HG03439 (cell line): ENCODE results near the gene GNPTAB.
"Not testable (repeated sequence)": the region's sequence is repeated elsewhere in the genome, so short reads cannot be mapped to it uniquely, and the experiment has no call there.

Source experiments
- ATAC-seq: cut with Tn5 transposase; IDR thresholded peaks from one replicate; pipeline ENCODE4 v1.9.1; 2021; ENCODE audit warnings: mild to moderate bottlenecking, moderate library complexity; ENCODE audit not compliant: unreplicated experiment

The GNPTAB gene

DNA sequence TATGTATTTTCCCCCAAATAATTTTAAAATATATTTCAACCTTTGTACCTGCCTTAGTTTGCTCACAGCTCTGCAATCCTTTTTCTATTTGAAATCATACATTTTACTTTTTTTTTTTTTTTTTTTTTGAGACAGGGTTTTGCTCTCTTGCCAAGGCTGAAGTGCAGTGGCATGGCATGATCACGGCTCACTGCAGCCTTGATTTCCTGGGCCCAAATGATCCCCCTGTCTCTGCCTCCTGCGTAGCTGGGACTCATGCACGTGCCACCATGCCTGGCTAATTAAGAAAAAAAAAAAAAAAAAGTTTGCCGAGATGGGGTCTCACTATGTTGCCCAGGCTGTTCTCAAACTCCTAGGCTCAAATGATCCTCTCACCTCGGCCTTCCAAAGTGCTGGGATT lies 90.2 kb downstream of the GNPTAB start:
- ATAC-seq, result no peak

DNA sequence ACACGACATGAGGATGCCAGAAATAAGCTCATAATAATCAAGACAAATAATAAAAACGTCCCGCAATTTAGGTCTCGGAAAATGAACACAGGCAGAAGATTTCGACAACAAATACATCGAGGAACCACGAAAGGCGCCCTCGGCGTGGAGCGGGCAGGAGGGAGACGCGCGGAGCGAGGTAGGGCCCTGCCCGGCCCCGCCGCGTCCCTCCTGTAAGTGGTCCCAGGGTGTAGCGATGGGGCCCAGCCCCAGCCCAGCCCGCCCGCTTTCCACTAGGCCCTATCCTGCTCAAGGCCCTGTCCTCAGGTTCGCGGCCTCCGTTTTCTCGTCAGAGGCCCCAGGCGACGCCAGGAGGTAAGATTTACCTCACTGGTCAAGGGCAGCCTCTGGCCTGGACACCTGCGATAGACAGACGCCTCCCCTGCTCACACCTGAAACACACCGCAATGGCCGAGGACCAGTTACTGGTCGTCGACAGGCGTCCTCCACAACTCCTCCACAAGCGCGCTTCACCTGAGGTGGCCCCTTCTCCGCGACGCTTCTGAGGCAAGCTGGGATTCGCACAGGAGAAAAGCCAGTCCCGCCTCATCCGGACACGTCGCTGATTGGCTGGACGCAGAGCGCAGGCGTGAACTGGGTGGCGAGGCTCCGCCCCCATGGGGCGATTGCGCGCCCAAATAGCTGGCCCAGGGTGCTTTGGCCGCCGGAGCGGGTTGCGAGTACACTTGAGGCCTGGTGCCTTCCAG lies 91.7 kb downstream of the GNPTAB start, which contains the start of gene SYCP3:
TSS of gene SYCP3 (minus strand) at position 543 of the 746 bp plus-strand sequence. CDS start 1,527 bp downstream, outside the sequence.
- no peak for ATAC-seq

DNA sequence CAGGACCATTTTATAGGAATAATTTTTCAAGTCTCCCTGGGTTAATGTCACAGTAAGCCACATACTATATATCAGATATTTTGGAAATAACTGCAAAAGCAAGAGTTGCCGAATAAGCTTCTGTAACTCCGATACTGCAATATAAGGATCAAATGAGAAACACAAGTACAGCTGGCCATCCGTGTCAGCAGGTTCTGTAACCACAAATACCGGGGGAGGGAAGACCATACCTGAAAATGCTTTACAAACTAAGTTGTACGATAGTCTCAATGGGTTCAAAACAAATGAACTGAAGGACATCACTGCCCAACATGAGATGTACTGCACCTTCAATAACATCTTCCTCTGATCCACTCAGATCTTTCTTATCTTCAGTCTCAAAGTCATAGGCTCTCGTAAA lies 93.3 kb downstream of the GNPTAB start:
- no peak for ATAC-seq

DNA sequence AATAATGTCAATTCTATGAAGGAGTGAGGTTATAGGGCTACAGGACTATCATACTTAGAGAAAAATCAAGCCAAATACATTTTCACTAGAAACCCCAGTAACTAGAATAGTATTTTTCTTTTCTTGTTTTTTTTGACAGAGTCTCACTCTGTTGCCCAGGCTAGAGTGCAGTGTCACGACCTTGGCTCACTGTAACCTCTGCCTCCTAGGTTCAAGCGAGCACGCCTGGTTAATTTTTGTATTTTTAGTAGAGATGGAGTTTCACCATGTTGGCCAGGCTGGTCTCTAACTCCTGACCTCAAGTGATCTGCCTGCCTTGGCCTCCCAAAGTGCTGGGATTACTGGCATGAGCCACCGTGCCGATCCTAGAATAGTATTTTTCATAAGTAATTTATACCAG lies 96.3 kb downstream of the GNPTAB start:
- not testable (repeated sequence) for ATAC-seq

DNA sequence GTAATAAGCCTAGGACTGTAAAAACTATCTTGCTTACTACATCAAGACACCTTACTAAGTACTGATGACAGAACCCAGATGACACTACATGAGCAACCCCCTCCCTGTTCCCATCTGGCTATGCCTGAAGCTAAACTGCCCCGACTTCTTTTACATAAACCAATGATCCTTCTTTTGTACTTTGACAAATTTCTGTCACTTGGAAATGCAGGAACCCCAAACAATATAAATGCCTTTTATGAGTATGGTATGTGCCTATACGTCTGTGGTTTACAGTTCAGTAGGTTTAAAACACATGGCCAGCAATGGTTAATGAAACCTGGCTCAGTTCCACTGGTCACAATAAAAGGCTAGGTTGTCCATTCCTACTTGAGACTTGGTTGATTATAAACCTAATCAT lies 97.6 kb downstream of the GNPTAB start:
- no peak for ATAC-seq

DNA sequence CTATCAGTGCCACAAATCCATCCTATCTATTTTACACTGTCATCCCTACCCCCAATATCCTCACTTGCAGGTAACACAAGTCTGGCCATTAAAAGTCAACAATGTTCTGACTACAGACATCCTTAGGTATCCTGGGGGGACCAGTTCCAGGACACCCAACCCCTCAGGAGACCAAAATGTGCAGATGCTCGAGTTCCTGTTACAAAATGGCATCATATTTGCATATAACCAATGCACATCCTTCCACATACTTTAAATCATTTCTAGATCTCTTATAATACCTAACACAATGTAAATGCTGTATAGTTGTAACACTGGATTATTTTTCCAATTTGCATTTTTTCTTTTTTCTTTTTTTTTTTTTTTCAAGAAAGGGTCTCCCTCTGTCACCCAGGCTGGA lies 98.4 kb downstream of the GNPTAB start:
- ATAC-seq, result no peak

DNA sequence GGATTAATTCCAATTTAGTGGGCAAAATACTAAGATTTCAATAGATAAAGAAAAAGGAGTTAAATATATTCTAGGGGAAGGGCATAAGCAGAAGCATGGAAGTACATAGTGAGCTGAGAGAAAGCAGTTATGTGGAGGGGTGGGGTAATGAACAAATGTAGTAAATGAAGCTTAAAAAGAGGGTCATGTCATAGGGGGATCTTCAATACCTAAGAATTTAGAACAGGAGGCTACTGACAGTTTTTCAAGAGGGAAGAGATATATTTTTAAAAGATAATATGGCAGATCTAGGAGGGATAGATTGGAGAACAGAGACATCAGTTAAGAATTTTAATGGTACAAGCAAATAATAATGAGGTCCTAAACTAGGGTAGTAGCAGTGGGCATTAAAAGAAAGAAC lies 100.9 kb downstream of the GNPTAB start:
- ATAC-seq, result no peak

DNA sequence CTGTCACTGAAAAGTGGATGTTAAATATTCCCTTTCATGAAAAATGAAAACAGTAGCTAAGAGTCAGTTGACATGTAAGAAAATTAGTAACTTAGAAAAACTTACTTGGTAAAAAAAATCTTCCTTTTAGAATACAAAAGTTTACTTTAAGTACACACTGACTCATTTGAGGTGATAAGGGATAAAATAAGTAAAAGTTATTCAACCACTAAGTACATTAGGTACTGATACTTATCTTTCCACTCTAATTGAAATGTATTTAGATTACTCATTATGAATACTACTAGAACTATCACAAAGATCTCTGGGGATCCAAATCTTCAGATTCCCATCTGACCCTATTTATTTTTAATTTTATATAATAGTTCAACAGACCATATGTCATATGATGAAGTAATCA lies 103.7 kb downstream of the GNPTAB start:
- no peak for ATAC-seq

DNA sequence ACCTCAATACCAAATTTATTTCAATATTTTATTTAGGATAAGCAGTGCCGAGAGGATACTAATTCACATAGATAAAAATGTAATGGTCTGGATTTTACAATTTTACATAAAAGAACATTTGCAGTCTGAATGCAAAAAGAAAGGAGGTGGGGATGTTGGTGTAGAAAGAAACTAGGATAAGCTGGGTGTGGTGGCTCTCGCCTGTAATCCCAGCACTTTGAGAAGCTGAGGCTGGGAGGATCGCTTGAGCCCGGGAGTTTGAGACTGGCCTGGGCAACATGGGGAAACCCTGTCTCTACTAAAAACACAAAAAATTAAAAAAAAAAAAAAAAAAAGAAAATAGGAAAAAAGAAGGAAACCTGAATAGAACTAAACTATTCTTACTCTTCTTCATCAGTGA lies 108.4 kb downstream of the GNPTAB start:
- no peak for ATAC-seq

DNA sequence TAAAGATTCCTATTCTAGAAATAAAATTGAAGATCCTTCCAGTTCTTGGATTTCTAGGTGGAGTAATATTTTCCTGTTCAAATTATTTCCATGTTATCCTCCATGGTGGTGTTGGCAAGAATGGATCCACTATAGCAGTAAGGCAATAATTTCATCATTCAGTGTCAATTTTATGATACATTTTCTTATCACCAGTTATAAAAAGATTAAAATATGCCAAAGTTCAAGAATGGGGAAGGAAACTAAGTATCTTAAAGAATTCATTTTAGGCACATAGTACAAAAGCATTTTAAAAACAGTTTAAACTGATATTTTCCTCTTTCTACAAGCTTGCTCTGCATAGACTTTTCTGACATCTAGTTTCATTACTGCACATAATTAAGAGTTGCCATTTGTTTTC lies 110.6 kb downstream of the GNPTAB start:
- no peak for ATAC-seq

DNA sequence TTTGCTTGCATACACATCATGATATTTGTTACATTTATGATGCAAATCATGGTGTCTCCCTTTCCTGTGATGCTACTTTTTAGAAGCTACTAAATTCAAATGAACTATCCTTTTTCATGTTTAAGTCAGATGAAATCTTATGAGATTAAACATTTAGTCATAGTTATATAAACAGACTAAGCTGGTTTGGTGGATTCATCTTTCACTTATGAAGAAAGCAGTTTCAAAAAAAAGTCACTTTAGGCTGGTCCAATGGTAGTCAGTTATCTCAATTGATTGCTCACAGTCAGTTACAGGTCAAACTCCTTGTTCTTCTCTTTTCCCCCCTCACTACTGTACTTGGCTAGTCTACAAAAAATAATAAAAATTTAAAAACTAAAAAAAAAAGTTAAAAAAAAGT lies 111.2 kb downstream of the GNPTAB start:
- no peak for ATAC-seq

DNA sequence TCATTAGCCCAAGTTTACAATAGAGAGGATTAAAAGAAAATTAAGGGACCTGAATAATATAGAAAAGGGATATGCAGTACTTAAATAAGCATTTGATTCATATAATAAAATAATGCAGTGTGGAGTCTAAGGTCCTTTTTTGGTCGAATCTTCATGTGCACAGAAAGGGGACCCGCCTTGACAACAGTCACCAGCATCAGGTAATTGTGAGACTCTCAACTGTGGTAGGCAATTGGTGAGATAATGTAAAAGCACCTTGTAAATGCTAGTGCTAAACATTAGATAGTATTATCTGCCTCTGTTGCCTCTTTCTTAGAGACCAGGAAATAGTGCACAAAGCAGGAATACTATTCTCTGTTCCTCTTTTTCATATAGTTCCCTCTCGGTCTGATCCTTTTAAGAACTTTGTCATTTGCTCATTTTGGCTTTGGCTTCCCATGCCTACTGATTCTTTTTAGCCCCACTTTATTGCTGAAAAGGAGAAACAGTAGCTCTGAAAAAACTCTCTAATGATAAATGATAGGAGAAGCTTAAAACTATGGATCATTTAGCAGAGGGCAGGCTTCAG lies 115.8 kb downstream of the GNPTAB start:
- ATAC-seq, result no peak

DNA sequence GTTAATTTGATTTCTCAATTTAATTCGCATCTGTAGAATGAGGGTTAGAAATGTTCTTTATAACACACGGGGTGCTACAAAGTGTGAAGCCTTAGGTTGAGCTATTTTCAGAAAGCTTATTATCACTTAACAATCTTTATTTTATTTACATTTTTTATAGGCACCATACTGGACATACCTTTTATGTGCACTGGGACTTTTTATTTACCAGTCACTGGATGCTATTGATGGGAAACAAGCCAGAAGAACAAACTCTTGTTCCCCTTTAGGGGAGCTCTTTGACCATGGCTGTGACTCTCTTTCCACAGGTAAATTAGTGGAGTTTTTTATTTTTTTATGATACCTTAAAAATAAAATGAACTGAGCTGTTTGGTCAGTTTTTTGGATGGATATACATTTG lies 116.8 kb downstream of the GNPTAB start:
- no peak for ATAC-seq

DNA sequence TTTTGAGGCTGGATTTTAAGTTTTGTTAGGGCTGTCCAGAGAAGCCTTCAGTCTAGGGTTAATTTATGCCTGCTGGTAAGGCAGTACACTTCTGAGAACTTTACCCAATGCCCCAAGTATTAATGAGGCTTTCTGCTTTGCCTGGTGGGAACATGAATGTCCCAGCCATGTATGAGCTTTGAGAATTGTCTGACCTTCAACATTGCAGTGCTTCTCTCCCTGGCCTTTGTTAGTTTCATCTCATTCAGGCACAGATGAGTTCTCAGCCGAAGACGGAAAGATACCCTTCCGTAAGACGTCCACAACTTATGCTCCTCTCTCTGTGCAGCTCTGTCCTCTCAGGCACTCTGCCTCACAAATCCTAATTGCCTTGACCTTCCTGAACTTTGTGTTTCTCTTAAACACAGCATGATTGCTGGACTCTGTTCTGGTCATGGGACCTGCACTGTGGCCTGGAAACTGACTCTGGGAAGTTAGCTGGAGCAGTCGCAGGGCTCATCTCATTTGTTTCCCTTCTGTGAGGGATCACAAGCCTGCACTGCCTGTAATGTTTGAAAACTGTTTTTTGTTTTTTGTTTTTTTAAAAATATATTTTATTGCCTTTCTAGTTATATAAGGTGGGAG lies 117.6 kb downstream of the GNPTAB start:
- no peak for ATAC-seq

DNA sequence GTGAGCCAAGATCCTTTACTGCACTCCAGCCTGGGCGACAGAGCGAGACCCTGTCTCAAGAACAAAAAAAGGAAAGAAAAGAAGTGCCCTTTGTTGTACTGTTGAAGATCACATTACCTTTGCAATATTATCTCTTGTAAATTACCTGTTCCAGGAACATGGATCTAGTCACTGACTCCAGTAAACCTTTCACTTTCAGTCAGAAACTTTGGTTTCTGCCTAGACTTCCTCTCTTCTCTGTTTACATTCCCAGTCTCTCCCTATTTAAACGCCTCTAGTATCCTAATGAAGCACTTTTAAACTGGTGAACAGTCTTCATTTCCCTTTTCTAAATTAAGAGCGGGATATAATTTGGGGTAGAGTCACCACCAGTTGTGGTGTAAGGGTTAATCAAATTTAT lies 120.5 kb downstream of the GNPTAB start:
- ATAC-seq, result no peak

DNA sequence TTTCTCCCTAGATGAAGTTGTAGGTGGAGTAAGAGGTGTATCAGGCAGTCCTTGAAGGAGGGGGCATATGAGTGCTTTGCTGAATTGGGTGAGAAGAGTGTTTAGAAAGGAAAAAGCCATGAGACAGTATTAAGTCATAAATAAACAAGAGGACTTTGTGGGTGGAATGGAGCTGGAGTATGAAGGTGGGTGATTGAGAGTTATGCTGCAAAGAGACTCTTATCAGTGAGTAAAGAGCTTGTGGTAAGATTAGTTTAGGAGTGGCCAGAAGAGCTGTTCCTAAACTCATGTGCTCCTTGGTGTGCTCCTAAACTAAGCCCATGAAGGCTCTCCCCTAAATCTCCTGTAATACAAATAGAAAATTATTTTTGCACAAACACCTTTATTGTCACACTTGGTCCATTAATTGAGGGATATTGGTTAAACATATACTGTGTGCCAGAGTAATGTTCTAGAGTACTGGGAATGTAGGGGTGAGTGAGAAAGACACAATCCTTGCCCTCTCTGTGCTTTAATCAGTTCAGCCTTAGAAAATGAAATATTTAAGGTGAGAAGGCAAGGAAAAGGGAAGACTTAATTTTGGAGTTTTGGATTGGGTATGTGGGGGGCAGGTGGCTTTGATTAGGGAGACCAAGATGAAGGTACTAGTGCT lies 123.5 kb downstream of the GNPTAB start:
- no peak for ATAC-seq

DNA sequence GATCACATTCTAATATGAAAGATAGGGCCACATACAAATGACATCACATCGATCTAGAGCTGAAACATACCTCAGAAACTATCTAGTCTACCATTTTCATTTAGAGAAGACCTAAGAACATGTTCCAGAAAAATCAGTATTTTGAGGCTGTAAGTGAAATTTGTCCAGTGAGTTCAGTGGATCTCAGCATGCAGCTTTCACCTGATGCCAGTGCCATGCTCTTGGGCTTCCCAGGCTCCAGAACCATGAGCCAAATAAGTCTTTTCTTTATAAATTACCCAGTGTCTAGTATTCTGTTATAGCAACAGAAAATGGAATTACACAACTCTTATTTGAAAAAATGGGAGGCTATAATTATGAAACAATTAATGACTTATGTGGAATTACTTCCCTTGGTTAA lies 124.4 kb downstream of the GNPTAB start:
- no peak for ATAC-seq

DNA sequence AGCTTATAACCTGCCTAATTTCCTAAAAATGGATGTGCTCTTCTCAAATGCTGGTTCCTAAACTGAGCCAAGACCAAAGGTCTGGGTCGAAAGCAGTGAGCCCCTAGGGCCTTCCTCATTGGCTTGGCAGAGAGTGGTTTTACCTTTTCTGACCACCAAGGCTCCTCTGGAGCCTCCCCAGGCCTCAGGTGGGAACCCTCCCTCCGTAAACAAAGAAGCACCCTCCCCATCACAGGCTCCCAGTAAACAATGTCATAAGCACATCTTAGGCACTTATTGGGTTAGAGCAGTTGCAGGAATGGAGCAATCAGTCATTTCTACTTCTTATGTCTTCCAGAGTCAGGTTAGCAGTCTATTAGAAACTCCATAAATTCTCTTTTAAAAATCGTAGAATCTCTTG lies 127.3 kb downstream of the GNPTAB start:
- ATAC-seq, result no peak

DNA sequence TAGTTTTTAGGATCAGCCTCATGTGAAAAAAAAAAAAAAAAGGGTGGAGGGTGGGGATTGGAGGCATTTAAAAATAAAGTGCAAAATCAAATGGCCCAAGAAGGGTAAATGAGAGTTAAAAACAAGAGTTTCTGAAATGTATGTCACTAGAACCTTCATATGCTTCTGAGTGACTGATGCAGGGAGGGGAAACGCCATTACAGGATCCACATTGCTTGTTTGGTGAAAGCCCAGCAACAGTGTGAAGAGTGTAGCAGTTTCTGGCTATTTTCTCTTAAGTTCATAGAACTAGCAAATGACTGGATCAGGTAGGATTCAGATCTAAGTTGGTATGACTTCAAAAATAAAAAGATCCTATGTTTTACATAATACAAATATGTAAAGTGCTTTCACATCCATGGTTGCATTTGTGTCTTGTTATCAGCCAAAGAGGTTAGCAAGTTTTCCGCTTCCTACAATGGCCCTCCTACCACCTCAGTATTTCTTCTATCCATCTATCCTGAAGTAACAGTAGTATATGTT lies 130.4 kb downstream of the GNPTAB start:
- no peak for ATAC-seq

DNA sequence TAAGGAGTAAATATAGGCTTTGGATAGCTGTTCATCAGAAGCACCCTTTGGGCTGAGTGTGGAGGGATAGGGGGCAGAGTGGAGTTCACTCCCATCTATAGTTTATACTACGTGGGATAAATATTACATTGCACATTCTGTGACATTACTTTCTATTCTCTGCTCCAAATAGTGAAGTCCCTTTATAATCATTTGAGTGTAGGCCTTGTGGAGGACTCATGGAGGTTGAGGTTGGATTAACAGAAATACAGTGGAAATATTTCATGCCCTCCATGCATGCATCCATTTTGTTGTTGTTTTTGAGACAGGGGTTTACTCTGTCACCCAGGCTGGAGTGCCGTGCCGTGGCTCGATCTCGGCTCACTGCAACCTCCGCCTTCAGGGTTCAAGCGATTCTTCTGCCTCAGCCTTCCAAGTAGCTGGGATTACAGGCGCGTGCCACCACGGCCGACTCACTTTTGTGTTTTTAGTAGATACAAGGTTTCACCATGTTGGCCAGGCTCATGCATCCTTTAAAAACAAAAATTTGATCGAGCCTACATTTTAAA lies 131.9 kb downstream of the GNPTAB start:
- ATAC-seq, result no peak
